ENCODE measurements around the gene CCDC192. TPM values are rescaled to one million over a fixed set of nuclear protein-coding genes. Genes with fewer than 3 reads are reported as not detected.

CCDC192 gene
- total RNA-seq, 1 donor from 2014 or later, result not detected

DNA sequence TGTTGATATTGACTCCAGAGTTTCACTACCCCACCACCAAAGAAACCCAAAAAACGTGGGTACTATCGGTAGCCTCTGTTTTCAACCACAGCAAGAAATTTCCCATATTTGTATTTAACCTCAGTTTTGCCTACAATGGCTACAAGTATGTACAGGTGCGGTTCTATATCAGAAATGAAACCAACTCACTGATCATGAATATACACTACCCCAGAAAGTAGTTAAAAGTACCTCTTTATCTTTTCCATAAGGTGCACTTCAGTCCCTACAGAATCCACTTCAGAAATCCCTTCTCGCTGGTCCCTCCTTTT lies 239.8 kb downstream of the CCDC192 start:
- DNase-seq, result no peak
- Histone ChIP-seq H3K4me1 (peaks cover 6% of the 10 kb centered on the region), H3K4me3 (no peak overlapping the region), H3K9me3 (replicated peaks) (no peaks in the 10 kb centered on the region), H3K36me3 (no peaks in the 10 kb centered on the region), H3K27me3 (ENCODE audit: low read depth) (no peaks in the 10 kb centered on the region), H3K27ac (replicated peaks) (peak overlapping the region; percentile 79)
- intact Hi-C loops (cut with micrococcal nuclease), result no loop called here
- TF ChIP-seq, protein P1, sequence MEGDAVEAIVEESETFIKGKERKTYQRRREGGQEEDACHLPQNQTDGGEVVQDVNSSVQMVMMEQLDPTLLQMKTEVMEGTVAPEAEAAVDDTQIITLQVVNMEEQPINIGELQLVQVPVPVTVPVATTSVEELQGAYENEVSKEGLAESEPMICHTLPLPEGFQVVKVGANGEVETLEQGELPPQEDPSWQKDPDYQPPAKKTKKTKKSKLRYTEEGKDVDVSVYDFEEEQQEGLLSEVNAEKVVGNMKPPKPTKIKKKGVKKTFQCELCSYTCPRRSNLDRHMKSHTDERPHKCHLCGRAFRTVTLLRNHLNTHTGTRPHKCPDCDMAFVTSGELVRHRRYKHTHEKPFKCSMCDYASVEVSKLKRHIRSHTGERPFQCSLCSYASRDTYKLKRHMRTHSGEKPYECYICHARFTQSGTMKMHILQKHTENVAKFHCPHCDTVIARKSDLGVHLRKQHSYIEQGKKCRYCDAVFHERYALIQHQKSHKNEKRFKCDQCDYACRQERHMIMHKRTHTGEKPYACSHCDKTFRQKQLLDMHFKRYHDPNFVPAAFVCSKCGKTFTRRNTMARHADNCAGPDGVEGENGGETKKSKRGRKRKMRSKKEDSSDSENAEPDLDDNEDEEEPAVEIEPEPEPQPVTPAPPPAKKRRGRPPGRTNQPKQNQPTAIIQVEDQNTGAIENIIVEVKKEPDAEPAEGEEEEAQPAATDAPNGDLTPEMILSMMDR (IDR thresholded peaks at IDR 0.05; ENCODE audit: borderline replicate concordance), result no peak

DNA sequence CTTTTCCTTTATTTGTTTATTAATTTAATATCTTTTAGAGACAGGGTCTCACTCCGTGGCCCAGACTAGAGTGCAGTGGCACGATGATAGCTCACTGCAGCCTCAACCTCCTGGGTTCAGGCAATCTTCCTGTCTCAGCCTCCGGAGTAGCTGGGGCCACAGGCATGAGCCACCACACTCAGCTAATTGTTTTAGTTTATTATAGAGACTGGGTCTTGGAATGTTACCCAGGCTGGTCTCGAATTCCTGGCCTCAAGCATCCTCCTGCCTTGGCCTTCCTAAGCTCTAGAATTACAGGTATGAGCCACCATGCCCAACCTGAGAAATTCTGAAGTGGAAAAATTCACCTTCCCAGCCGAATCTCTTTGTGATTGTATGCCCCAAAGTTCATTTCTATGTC lies 240.9 kb downstream of the CCDC192 start:
- no peak for DNase-seq
- Histone ChIP-seq H3K27ac (replicated peaks) (peak overlapping the region; percentile 79), H3K27me3 (ENCODE audit: low read depth) (no peaks in the 10 kb centered on the region), H3K4me3 (no peak overlapping the region), H3K36me3 (no peaks in the 10 kb centered on the region), H3K9me3 (replicated peaks) (no peaks in the 10 kb centered on the region), H3K4me1 (peaks cover 6% of the 10 kb centered on the region)
- intact Hi-C loops (cut with micrococcal nuclease), result no loop called here
- TF ChIP-seq, protein P1 (IDR thresholded peaks at IDR 0.05; ENCODE audit: borderline replicate concordance), result no peak

DNA sequence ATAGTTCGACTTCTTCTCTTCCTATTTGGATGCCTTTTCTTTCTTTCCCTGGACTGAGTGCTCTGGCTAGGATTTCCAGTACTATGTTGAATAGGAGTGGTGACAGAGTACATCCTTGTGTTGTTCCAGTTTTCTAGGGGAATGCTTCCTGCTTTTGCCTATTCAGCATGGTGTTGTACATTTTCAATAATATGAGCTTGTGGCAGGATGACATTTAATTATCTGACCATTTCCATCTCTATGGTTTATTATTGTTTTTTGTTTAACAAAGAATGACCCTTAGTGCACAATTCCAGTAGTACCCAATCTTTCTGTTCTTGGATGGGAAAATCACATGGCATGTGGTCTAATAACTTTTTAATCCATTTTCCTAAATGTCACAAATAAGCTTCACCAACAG lies 244.8 kb downstream of the CCDC192 start:
- no peak for DNase-seq
- Histone ChIP-seq H3K36me3 (no peaks in the 10 kb centered on the region), H3K4me1 (no peaks in the 10 kb centered on the region), H3K27ac (replicated peaks) (no peak overlapping the region), H3K9me3 (replicated peaks) (no peaks in the 10 kb centered on the region), H3K27me3 (ENCODE audit: low read depth) (no peaks in the 10 kb centered on the region), H3K4me3 (no peak overlapping the region)
- intact Hi-C loops (cut with micrococcal nuclease), result no loop called here
- TF ChIP-seq, protein P1 (IDR thresholded peaks at IDR 0.05; ENCODE audit: borderline replicate concordance), result no peak

DNA sequence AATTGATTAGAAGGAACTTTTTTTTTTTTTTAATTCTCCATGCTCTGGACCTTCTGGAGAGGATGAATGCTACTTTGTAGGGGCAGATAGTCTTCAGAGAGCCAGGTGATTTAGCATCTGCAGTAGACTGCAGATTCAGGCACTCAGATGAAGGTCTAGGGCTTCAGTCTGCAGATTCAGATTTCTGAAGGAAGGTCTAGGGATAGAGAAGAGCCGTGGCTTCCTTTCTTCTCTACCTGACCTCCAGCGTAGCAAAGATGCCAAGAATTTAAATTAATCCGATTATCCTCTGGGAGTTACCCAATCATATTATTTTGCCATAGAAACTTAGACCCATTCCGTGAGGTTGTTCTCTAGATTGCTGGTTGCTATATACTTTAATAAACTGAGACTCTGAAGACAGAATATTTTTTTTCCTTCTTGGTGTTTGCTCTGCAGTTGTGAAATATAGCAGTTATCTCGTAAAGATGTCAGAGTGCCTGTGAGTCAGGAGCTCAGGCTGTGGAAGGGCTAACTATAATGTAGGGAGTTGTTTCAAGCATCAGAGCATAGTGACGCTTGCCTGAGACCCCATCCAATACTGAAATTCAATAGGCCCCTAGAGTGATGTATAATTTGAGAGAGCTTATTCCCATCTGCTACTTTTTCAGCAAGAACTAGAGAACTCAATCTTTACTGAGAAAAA lies 247.7 kb downstream of the CCDC192 start:
- no peak for DNase-seq
- H3K9me3 ChIP-seq (replicated peaks), result peaks cover 8% of the 10 kb centered on the region
- no peaks in the 10 kb centered on the region for H3K4me1 ChIP-seq
- H3K36me3 ChIP-seq, result no peaks in the 10 kb centered on the region
- TF ChIP-seq, protein P1 (IDR thresholded peaks at IDR 0.05; ENCODE audit: borderline replicate concordance), result no peak
- H3K27me3 ChIP-seq (ENCODE audit: low read depth), result no peaks in the 10 kb centered on the region
- intact Hi-C loops (cut with micrococcal nuclease), result no loop called here
- no peak overlapping the region for H3K27ac ChIP-seq (replicated peaks)
- no peak overlapping the region for H3K4me3 ChIP-seq

DNA sequence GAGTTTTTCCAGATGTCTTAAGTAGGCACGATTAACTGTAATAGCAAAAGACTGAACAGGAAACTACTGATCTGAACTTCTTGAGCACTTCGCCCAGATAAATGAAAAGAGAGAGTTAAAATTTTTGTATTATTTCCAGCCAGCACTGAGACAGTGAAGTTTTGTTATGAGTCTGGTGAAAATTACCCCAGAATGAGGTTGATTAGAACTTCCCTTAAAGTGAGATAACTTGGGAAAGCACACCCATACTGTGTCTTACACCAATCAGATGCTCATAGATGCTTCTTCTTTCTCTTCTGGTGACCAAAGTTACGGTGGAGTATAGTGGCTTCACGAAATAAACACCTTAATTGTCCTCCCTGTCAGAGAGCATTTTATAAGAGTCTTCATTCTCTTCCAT lies 248.6 kb downstream of the CCDC192 start:
- H3K27me3 ChIP-seq (ENCODE audit: low read depth), result no peaks in the 10 kb centered on the region
- TF ChIP-seq, protein P1 (IDR thresholded peaks at IDR 0.05; ENCODE audit: borderline replicate concordance), result no peak
- H3K4me1 ChIP-seq, result peaks cover 2% of the 10 kb centered on the region
- peaks cover 8% of the 10 kb centered on the region for H3K9me3 ChIP-seq (replicated peaks)
- intact Hi-C loops (cut with micrococcal nuclease), result no loop called here
- no peak overlapping the region for H3K27ac ChIP-seq (replicated peaks)
- no peak for DNase-seq
- no peaks in the 10 kb centered on the region for H3K36me3 ChIP-seq
- H3K4me3 ChIP-seq, result no peak overlapping the region
